Measurements from ENCODE around the gene HAO1.
"Not testable (repeated sequence)": the region's sequence is repeated elsewhere in the genome, so short reads cannot be mapped to it uniquely, and the experiment has no call there.

Gene HAO1

DNA sequence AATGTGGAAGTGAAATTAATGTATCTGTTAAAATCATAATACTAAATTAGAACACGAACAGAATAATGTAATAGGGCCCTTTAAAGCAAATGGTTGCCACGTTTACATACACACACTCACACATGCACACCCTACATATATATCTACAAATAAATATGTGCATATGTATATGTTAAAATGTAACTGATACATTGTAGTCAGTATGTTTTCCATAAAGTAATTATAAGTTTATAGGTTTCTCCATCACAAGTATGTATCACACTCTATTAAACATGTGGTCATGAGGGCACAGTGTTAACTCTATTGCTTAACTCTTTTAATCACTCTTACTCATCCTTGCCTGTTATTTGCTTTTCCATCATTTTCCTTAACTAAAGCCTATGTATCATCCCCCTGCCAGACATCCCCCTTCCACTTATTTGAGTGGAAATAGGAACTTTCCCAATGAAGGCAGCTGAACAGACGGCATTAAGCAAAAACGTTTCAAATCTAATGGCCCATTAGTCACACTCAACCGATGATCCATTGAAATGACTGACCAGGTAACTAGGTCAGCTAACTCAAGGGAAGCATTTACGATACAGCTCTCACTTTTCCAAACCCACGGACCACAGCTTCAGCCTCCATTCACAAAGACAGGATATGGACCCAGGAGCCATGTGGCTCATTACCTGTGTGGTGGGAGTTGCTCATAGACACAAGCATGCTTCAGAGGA lies 89.3 kb downstream of the HAO1 start:
- DNase-seq = no peak

DNA sequence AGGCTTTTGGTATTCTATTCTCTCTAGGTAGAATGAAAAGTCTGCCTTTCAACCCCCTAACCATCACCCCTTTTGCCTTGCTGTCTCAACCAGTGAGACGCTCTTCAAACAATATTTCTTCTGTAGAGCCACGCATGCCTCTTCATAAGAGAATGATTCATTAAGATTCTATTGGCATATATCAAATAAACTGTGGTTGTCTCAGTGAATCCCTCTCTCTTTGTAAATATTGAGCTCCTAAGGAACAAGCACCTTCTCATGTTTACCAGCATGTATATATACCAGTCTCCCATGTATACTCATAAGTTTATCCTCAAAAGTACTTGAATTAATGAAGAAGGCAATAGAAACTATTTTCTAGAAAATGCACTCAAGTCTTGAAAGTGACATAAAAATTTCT lies 90.6 kb downstream of the HAO1 start:
- no peak for DNase-seq

DNA sequence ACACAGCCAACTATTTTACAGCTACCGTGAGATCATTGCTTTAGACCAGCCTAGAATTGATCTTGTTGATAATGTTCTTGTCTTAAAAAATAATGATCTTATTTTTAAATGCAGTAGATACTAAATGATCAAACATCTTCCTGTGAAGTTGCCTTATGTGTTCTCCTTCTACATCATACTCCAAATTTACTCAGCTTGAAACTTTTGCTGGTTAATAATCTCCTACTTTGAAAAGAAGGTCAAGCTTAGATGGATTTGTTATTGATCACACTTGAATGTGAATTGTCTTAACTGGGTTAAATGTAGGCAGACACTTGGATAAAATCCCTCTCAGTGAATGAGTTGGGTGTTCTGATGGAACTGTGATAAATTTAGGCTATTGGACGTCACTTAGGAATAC lies 91.9 kb downstream of the HAO1 start:
- DNase-seq = no peak

DNA sequence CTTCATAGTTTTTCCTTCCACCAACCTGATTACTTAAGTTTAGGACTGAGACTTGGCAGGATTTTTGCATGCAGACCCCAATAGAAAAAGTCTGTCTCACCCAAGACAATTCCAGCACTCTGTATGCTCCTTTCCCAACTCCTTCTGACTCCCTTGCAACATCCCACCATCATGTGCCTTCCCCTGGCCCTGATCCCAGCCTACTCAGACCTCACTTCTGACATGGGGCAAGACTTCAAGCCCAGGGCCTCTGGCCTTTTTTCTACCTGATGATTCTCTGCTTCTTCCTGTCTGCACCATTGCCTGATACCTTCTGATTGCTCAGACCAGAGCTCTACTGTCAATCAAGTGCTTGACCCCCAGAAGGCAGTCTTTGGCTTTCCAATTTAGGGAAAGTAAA lies 96.6 kb downstream of the HAO1 start:
- DNase-seq = no peak

DNA sequence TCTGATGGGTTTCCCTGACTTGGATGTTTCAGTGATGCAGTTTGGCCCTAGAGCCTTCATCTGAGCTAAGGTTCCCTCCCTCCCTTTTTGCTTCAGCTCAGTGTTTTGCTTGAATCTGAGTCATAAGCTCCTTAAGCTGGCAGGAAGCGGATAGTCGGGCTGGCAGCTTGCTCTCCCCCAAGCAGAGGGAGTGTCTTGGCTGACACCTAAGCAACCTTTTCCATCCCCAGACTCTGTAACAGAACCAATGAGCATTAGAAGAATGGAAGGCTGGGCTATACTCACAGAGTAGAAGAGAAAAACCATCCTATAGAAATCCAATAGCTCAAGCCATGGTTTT lies 98.3 kb downstream of the HAO1 start:
- DNase-seq = no peak

DNA sequence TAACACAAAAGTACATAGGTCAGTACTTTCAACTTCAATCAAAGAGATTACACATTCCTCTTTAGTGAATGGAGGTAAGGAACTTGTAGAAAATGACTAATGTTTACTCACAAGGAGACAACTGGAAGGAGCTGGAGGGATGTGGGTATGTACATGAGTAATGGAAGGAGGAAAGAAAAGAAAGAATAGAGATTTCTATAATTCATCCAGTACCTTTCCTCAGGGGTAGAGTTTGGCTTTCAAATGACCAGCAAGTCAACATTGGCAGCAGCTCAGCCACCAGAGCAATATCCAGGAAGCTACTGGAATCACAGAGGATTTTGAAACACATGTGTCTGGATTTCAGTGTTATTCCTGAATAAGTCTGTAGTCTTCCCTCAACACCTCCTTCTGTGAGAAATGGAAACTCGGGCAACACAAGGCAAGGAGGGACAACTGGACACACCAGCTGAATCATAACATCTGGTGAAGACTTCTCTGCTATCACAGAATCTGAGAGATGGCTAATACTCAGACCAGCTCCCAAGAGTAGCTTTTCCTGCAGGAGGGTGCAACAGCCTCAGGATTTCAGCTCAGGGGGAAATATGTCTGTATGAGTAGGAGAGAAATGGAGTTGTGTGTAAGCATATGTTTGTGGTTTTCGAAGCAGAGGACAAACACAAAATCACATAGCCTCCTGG lies 98.8 kb downstream of the HAO1 start:
- DNase-seq = no peak

DNA sequence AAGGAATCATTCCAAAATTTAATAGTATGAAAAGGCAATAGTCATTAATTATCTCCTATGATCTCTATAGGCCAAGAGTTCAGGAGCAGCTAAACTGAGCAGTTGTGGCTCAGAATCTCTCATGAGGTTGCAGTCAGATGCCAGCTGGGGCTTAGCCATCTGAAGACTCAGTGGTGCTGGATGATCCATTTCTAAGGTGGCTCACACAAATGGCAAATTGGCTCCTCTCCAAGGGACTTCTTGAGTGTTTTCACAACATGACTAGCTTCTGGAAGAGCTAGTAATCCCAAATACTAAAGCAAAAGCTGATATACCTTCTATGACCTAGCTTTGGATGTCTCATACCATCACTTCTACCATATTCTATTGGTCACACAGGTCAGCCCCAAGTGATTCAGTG lies 104.2 kb downstream of the HAO1 start:
- DNase-seq = no peak

DNA sequence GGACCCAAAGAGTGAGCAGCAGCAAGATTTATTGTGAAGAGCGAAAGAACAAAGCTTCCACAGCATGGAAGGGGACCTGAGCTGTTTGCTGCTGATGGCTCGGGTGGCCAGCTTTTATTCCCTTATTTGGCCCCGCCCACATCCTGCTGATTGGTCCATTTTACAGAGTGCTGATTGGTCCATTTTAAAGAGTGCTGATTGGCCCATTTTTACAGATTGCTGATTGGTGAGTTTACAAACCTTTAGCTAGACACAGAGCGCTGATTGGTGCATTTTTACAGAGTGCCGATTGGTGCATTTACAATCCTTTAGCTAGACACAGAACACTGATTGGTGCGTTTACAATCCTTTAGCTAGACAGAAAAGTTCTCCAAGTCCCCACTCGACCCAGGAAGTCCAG lies 105.8 kb downstream of the HAO1 start:
- DNase-seq = not testable (repeated sequence)

All from hematopoietic multipotent progenitor cell treated with erythropoietin and hydrocortisone succinate and interleukin-3 and kit ligand, for 4 days (in vitro differentiated cells).